CD1c-positive myeloid dendritic cell (primary cell): Measurements from ENCODE around the gene TNFAIP1.
A peak's percentile ranks its signal among the peaks of the same experiment; 100 is the strongest.

Source experiments
- DNase-seq: peaks from one replicate; pipeline ENCODE4 v3.0.0-alpha.2; 2016; ENCODE audit errors: extremely low spot score

TNFAIP1 gene

DNA sequence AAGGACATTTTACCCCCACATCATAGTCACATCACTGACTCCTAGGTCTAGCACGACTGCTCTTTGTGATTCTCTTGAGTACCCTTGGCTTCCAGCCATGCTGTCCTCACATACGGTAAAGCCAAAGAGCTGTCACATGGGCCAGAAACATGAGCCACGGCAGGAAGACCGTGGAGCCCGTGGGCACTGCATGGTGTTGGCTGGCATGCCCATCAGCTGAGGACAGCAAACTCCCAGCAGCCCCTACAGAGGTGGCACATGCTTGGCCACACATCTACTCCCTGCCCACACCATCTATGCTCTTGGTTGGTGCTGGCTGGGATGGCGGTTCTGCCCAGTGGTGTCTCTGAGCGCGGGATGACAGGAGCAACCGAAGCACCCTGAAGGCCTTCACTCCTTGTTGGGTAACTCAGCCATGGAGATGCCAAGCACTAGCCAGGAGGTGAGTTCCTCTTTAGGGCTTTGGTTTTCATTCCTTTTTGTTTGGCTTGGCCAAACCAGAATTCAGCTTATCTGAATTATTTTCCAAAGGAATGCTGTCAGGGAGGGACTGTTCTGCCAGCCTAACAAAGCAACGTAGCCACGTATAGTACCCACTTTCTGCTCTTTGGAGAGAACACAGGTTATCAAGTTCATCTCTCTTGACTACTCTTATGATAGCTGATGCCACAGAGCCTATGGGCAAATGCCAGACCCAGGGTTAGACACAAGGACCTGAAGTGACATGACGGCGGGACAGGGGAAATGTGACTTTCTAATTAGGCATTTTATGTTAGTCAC is 10.0 kb downstream of the TNFAIP1 start:
- DNase-seq = no peak

DNA sequence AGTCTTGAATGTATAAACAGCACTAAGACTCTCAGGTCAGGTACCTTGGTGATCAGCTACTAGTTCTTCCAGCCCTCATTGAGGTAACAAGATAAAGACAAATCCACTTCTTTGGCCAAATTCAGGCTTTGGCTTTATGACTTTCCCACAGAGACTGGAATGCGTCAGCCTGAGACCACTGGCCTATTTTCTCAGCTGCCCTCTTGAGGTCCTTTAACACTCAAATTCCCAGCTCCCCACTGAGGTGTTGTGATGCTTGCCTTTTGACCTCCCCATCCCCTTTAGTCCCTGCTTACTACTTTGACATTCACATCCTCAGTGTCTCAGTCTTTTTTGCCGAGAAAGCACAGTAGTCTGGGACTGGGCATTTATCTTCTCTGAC is 10.6 kb downstream of the TNFAIP1 start:
- no peak for DNase-seq

DNA sequence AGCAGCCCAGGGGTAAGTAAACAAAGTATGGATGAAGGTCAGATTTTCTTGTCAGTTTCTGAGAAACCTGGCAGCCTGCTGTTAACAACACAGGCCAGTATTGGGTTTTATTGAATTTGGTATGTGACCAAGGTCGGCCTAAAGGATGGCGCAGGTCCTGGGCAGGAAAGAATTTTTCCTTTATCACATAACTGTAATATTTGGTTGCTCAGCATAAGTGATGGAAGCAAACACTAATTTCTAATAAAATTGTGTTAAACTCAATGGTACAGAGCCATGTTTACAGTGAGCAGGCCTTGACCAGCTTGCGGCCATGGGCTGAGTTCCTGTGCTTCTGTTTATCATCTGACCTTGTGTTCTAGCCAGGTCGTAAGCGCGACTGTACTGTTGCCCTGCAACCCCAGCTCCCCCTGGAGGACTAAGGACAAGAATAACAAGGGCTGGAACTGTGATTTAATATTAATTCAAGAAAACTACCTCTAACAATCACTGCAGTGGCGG is 11.2 kb downstream of the TNFAIP1 start:
- no peak for DNase-seq

DNA sequence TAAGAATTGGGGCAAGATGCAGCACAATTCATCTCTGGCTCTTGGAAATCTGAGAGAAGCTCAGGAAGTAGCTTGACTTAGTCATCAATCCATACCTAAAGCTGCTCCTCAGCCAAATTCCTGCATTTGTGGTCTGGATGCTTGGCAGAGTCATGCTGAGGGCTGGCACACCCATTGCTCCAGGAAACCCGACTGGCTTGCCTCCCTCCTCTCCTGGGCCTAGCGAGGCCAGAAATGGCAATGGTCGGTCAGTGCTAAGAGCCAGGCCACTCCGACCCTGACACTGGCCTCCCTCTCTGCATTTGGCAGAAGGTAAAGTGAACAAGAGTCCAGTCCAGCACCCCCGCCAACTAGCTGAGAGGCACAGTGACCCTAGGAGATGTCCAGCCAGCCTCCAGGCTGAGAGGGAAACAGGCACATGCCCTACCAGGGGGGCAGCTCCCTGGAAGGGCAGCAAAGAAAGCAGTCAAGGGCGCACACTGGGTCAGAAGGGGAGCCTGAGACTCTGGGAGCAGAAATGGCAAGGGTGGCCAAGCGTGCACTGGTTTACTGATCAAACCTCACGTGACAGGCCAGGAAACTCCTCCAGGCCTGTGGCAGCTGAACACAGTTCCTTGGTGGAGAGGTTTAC is 11.8 kb downstream of the TNFAIP1 start:
- no peak for DNase-seq

DNA sequence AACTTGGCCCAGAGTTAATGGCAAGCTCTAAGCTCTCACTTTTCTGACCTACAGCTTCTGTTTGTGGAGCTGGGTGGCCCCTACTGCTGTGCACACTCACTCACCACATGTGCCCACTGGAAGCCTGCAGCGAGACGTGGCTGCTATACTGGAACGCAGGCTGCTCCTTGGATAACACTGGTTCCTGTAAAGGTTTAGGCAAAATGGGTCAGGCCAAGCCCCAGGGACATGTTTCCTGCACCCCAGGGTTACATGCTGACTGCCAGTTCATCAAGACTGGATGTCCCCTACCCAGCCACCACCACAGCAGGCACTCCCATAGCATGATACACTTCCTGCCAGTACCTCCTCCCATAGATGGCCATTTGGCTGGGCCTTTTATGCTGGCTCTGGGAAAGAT is 13.4 kb downstream of the TNFAIP1 start:
- DNase-seq = no peak

DNA sequence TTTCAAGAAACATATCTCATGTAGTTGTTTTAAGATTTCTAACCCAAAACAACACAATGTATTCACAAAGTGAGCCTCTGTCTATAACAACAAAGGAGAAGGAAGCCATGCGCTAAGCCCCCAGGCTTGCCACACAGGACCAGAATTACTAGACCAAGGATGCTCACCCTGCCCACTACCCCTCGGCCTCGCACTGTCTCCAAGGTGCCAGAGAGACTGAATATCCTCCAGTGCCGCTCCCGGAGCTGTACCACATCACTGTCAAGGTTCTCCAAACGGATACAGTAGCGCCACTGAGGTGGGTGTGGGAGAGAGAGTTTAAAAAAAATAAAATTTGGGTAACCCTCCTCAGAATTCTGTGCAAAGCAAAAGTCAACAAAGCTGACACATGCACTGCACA is 14.7 kb downstream of the TNFAIP1 start:
- no peak for DNase-seq

DNA sequence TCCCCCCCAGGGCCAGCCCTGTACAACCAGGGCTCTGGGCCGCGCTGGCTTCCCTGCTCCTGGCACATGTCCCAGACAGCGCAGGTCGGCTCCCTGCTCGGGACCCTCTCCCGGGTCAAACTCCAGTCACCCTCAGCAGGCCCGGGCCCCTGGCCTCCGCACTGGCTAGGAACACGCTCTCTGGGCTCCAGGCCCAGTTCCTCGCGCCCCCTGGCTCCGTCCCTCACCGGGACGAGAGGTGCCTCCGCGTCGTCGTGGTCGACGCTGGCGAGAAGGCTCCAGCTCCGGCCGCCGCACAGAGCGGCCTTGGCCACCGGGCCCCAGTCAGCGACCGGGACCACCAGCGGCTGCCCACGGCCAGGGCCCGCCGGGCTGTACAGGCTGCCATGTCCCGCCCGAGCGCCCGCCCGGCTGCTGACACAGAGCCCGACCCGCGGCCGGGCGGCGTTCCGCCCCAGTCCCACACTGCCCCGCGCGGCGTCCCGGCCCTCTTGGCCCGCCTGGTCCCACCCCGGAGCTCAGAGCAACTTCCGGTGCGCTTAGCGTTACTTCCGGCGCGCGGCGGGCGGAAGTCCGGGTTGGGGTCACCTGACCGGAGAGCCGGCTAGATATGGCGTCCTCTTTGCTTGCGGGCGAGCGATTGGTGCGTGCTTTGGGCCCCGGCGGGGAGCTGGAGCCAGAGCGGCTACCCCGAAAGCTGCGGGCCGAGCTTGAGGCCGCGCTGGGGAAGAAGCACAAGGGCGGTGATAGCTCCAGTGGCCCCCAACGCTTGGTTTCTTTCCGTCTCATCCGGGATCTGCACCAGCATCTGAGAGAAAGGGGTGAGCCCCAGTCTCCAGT is 21.7 kb downstream of the TNFAIP1 start, which contains the start of gene POLDIP2:
POLDIP2 (minus strand) TSS at position 467 of the 840 bp plus-strand sequence; CDS start at position 388, 79 bp downstream.
- peak; percentile 98 for DNase-seq

DNA sequence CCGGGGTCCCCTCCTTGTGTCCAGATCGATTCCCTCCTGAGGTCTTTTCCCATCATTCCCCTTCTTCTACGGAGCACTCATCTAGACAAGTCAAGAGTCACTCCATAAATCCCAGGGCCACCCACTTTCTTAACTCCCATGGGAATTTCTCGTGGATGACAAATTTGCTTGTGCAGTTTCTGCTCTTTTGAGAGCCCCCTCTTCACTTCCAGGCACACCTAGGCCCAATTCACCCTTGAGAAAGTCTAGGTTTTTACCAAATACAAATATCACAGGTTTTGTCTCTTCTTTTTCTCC is 22.3 kb downstream of the TNFAIP1 start:
- DNase-seq = no peak

DNA sequence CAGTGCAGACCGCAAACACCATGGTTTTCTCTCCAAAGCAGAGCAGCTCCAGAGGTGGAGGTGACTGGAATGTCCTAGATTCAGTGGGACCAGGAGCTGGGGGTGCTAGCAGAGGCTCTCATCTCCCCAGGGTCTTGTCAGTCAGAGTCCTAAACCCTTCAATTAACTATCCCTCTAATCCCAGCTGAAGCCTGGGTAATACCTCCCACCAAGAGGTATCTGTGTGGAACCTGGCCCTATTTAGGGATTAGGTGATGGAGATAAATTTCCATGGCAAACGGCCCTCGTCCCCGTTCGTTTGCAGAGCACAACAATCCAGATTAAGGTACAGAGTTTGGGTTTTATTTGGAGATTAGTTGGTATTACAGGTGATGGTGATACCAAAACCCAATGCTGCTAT is 27.6 kb downstream of the TNFAIP1 start:
- no peak for DNase-seq

DNA sequence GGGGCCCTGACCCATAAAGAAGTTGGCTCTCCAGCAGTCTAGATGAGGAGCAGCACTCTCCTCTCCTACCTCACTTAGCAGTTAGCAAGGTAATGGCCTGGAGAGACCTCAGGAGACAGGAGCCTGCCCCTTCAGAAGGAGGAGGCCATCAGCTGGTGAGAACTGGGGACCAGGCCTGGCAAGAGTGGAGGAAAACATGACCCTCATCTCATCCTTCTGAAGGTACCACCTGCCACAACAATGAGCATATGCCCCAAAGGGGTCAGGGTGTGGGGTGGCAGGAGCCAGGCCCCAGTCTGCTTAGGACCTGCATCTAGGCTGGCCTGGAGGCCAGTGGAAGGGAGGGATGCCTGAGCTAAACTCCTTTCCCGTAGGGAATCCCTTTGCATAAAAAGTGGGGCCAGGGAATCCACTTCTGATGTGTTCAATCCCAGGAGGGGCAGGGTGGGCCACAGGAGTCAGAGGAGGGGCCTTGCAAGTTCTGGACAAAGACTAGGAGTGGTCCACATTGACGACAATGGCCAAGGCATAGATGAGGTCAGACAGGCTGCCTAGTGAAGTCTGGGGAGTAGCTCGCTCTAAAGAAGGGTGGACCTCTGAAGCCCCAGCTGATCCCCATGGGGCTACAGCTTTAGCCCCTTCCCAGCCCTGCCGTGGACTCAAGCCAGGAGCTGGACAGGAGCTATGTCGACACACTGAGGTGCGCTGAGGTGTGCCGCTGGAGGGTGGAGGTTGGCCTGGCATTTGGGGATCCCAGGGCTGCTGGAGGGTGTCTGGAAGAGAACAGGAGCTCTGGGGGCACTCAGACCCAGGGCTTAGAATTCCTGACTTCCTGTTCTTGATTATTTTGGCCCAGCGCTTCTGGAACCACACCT is 28.5 kb downstream of the TNFAIP1 start:
- DNase-seq = no peak

DNA sequence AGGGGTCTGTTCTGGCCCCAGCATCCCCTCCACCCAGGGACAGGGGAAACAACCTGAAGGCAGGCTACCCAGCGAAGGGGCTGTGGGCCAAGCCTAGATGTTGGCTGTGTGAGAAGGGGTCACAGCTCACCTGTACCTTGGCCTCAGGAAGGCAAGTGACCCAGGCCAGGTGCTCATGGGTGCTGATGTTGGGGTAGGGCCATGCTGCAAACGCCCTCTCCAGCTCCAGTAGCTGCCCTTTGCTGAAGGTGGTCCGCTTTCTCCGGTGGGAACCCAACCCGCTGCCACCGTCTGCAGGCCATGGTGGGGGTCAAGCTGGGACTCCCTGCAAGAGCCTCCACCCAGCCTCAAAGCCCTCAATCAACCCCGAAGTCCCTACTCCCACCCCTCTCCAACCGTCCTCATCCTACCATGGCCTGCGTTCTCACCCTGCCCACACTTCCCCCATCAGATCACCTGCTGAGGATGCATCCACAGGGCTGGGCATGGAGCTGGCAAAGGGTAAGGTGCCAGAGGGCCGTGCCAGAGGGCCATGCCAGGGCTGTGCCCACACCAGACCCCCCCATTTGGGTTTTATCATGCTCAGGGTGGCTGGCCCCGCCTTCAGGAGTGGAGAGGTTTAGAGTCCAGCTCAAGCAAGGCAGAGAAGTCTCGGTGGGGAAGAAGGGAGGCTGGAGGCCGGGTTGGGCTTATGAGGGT is 29.3 kb downstream of the TNFAIP1 start, which contains the start of gene SEBOX:
SEBOX (minus strand) TSS at position 535 of the 699 bp plus-strand sequence; CDS start at position 487, 48 bp downstream.
- no peak for DNase-seq

DNA sequence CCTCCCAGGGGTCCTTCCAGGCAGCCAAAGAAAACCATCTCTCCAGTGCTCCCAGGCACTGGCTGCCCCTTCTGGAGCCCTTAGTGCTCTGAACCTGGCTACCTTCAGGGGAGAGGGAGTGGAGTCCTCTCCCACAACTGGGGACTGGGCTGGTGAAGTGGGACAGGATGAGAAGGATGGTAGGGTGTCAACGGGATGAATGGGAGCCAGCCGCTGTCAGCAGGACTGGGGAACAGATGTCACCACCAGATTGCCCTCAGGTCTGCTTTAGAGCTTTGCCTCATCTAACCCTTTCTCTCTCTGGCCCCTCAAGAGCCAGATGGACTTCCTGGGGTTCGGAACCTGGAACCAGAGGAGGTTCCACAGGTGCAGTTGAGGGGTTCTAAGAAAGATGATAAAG is 29.9 kb downstream of the TNFAIP1 start:
- no peak for DNase-seq

DNA sequence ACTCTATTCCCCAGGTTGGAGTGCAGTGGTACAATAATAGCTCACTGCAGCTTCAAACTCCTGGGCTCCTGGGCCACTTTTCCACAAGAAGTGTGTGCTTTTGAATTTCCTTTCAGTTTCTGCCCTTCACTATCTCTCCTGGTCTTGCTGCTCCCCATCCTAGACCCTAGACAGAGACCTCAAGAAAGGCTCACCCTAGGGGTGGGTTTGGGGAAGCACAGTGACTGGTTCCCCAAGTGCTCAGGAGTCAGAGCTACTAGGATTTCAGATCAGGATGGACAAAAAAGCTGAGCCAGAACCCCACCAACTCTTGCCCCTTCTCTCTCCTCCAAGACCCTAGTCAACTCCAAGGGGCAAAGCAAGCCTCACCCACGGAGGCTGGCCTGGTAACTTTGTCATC is 31.0 kb downstream of the TNFAIP1 start:
- DNase-seq = no peak

DNA sequence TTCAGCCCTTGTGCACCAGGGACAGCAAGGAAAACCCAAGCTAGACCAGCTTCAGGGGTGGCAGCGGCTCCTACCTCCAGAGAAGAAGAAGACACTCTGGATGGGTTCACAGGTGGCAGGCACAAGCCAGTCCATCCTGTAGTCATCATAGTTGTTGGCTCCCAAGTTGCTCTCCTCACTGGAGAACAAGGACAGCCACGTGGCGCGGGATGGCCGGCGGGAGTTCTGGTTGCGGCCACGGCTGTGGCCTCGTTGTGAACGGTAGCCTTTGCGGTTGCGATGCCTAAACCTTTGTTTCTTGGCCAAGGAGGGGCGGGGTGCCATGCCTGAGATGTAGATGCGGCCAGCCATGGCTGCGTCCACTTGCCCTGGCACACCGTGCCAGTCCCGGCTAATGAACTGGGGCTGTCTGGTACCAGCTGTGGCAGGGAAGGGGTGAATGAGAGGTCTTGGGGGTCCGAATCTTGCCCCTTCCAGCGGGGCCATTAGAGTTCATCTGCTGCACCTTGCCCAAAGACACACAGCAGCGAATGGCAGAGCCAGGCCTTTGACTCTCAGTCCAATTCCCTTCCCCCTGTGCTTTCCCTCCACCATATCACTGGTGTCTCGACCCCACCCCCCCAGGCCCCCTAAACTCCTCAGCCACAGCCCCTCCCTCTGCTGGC is 32.2 kb downstream of the TNFAIP1 start:
- DNase-seq = no peak

DNA sequence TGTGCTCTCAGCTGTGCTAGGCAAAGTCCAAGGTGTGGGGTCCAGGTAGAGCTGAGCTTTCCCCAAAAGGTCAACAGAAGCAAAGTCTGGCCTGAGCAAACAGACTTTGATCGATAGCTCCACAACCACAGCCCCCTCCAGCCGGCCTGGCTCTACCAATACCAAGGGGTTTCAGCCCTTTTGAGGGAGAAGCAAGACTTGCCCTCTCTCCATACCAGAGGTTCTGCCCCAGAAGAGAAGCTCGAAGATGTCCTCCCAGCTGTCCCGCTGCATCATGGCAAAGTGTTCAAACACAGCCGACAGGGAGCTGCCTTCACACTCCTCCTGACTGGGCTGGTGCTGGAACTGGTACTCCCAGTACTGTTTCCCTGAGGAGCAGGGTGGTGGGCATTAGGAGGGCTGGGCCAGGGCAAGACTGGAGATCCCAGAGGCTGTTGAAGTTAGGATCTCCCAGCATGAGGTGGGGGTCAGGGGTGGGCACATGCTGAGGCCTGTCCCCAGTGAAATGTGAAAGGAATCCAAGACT is 32.8 kb downstream of the TNFAIP1 start:
- DNase-seq = no peak

DNA sequence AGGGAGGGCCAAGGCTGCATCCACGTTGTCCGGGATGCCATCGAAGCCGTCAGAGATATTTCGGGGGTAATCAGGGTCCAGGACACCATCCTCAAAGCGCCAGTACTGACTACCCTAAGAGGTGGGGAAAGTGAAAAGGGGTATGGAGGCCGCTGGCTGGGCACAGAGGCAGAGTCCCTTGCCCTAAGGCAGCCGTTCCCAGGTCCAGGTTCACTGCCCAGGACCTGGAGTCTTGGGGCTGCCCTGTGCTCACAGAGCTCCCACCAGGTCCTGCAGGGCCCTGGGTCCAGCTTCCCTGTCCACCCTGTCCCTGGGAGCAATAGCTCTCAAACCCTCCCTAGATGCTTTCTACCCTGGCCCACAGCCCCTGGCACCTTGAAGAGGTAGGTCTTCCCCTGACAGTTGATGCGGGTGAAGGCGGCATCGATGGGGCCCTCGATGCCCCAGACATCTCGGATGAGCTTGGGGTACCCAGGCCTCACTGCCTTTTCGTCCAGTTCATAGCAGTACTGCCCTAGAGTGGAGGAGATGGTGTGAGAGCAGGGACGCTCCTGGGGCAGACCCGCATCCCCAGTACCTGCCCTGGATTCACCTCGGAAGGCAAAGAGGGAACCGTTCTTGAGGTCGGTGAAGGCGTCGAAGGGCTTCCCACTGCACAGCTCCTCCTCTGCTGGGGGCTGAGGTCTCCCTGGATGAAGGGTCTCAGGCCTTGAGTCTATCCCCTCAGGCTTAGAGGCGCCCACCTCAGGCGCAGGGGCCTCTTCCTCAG is 33.5 kb downstream of the TNFAIP1 start:
- DNase-seq = no peak

DNA sequence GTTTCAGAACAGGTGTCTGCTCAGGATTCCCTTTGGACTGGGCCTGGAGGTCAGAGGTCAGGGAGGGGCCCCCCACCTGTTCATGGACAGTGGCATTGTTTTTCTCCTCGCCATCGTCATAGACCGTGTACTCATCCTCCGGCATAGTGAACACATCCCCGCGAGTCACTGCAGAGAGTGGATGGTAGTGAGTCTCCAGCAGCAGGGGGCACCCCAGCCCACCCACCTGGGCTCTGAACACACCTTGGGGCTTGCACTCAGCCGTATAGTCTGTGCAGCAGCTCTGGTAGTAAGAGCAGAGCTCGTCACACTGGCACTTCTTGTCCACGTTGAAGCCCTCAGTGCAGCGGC is 34.1 kb downstream of the TNFAIP1 start:
- DNase-seq = no peak

DNA sequence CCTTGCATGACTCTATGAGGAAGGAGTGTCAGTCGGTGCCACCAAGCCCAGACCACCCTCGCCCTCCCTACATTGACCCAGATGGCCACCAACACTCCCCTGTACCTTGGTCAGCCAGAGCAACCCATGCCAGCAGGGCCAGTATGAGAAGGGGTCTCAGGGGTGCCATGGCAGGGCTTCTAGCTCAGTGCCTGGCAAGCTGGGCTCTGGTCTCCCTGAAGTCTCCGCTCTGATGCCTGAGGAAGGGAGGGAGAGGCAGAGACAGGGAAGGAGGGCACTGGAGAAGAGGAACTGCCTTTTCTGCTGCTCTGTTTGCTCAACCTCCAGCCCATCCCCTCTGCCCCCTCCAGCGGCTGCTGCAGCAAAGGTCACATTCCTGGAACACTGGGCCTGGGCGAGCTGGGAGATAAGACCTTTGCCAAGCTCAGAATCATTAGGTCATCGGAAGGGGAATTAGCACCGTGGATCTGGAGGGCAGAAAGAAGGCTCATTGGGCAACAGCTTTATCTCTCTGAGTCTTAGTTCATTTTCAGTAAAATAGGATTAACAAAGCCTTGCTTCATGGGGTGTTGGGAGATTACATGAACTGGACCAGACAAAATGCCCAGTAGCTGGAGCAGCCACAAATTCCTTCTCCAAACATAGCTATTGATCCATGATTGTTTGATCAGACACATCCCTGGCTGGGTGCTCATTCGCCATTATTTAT is 34.6 kb downstream of the TNFAIP1 start, which contains the start of gene VTN:
VTN (minus strand) TSS at position 273 of the 709 bp plus-strand sequence; CDS start at position 169, 104 bp downstream.
- DNase-seq = peak; percentile 53

DNA sequence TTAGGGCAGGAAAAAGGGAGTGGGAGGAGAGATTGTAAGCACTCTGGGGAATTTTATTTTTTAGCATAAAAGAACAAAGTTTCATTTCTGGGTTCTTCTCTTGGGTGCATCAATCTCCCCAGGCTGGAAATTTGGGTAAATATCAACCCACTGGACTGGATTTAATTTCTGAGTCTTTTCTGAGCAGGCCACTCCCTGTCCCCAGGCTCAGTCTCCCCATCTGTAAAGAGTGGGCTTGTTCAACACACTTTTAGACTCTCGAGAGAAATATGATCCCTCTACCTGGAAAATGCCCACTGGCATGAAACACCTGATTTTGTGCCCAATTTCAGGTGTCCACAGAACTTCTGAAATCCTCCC is 35.2 kb downstream of the TNFAIP1 start:
- no peak for DNase-seq
